ENCODE data around the gene RAPSN.

DNA sequence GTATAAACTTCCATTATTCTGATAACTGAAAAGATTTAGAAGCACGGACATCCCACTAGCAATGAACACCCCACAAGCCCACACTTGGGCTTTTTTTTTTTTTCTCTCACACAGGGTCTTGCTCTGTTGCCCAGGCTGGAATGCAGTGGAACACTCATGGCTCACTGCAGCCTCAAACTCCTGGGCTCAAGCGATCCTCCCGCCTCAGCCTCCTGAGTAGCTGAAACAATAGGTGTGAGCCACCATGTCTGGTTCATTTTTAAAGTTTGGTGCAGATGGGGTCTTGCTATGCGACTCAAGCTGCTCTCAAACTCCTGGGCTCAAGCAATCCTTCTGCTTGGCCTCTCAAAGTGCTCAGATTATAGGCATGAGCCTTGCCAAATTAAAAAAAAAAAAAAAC lies 3.1 kb downstream of the RAPSN start:
- no peak for TF ChIP-seq EZH2 (IDR thresholded peaks at IDR 0.05; ENCODE audit: low read length)
- TF ChIP-seq, protein P1, sequence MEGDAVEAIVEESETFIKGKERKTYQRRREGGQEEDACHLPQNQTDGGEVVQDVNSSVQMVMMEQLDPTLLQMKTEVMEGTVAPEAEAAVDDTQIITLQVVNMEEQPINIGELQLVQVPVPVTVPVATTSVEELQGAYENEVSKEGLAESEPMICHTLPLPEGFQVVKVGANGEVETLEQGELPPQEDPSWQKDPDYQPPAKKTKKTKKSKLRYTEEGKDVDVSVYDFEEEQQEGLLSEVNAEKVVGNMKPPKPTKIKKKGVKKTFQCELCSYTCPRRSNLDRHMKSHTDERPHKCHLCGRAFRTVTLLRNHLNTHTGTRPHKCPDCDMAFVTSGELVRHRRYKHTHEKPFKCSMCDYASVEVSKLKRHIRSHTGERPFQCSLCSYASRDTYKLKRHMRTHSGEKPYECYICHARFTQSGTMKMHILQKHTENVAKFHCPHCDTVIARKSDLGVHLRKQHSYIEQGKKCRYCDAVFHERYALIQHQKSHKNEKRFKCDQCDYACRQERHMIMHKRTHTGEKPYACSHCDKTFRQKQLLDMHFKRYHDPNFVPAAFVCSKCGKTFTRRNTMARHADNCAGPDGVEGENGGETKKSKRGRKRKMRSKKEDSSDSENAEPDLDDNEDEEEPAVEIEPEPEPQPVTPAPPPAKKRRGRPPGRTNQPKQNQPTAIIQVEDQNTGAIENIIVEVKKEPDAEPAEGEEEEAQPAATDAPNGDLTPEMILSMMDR (optimal IDR thresholded peaks at IDR 0.05 in 1 of 3, IDR thresholded peaks at IDR 0.05 in 1 of 3, conservative IDR thresholded peaks at IDR 0.05 in 1 of 3; ENCODE audit: extremely low read depth in 1 of 3, insufficient read depth in 2 of 3, low read length in 3 of 3): no peak

All from keratinocyte (primary cell).